IMR-90 (cell line): ENCODE results near the gene FER.

Source experiments
- BHLHE40 ChIP-seq: fragments of 150-350 bp; IDR thresholded peaks from 2 replicates; pipeline ENCODE4 v1.6.1; 2016; ENCODE audit warnings: mild to moderate bottlenecking, low read depth, low read length
- CEBPB ChIP-seq: IDR thresholded peaks from 2 replicates; pipeline ENCODE4 v1.6.1; 2012; ENCODE audit warnings: low read depth, low read length, improper control_type of control experiment
- MAFK ChIP-seq: IDR thresholded peaks from 2 replicates; pipeline ENCODE4 v1.6.1; 2012; ENCODE audit warnings: low read depth, low read length, improper control_type of control experiment
- MAZ ChIP-seq: IDR thresholded peaks from 2 replicates; pipeline ENCODE4 v1.6.1; 2012; ENCODE audit warnings: low read depth, mild to moderate bottlenecking, low read length, improper control_type of control experiment, moderate library complexity, borderline replicate concordance
- MXI1 ChIP-seq: IDR thresholded peaks from 2 replicates; pipeline ENCODE4 v1.6.1; 2012; ENCODE audit warnings: low read depth, mild to moderate bottlenecking, low read length, moderate library complexity, borderline replicate concordance
- POLR2A ChIP-seq: IDR thresholded peaks from 2 replicates; pipeline ENCODE4 v1.6.1; 2012; ENCODE audit warnings: mild to moderate bottlenecking, low read depth, low read length
- RAD21 ChIP-seq: IDR thresholded peaks from 2 replicates; pipeline ENCODE4 v1.6.1; 2012; ENCODE audit warnings: low read length, improper control_type of control experiment
- RCOR1 ChIP-seq: IDR thresholded peaks from 2 replicates; pipeline ENCODE4 v1.6.1; 2012; ENCODE audit warnings: mild to moderate bottlenecking, low read length, improper control_type of control experiment; ENCODE audit not compliant: insufficient replicate concordance
- RFX5 ChIP-seq: IDR thresholded peaks from 2 replicates; pipeline ENCODE4 v1.8.0; 2012; ENCODE audit warnings: low read depth, mild to moderate bottlenecking, low read length, moderate library complexity
- SMC3 ChIP-seq: fragments of 150-350 bp; IDR thresholded peaks from 2 replicates; pipeline ENCODE4 v1.6.1; 2016; ENCODE audit warnings: low read depth, mild to moderate bottlenecking, antibody characterized with exemption, low read length, moderate library complexity
- TF ChIP-seq, protein P1 (sequence below): conservative IDR thresholded peaks from 2 replicates; pipeline ENCODE4 v1.5.1; 2012; ENCODE audit warnings: mild to moderate bottlenecking, low read depth, low read length, improper control_type of control experiment
- TF ChIP-seq, protein P2 (sequence below): fragments of 150-350 bp; IDR thresholded peaks from 2 replicates; pipeline ENCODE4 v1.6.1; 2017; ENCODE audit warnings: mild to moderate bottlenecking, antibody characterized with exemption, low read length, low read depth
- TF ChIP-seq, protein P3 (sequence below): fragments of 150-350 bp; IDR thresholded peaks from 2 replicates; pipeline ENCODE4 v1.6.1; 2016; ENCODE audit warnings: low read depth, mild to moderate bottlenecking, low read length, moderate library complexity, borderline replicate concordance

DNA sequence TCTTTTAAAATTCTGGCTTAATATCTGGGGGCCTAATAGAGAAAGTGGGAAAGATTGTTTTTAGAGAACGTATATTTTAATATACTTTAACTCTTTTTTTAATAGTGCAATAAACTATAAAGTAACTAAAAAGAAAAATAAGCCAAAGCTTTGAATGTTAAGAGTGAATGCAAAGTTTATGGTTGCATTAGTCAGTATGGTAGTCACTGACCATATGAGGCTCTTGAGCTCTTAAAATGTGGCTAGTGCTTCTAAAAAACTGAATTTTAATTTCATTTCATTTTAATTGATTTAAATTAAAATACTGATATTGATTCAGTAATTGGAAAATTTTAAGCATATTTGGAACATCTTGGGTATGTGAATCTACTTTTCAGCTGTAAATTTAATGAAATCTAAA is 351.4 kb downstream of the FER start:
- TF ChIP-seq, protein P1, sequence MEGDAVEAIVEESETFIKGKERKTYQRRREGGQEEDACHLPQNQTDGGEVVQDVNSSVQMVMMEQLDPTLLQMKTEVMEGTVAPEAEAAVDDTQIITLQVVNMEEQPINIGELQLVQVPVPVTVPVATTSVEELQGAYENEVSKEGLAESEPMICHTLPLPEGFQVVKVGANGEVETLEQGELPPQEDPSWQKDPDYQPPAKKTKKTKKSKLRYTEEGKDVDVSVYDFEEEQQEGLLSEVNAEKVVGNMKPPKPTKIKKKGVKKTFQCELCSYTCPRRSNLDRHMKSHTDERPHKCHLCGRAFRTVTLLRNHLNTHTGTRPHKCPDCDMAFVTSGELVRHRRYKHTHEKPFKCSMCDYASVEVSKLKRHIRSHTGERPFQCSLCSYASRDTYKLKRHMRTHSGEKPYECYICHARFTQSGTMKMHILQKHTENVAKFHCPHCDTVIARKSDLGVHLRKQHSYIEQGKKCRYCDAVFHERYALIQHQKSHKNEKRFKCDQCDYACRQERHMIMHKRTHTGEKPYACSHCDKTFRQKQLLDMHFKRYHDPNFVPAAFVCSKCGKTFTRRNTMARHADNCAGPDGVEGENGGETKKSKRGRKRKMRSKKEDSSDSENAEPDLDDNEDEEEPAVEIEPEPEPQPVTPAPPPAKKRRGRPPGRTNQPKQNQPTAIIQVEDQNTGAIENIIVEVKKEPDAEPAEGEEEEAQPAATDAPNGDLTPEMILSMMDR = no peak
- TF ChIP-seq POLR2A (no peak), MAFK (no peak), CEBPB (no peak), BHLHE40 (no peak), RCOR1 (no peak), MXI1 (no peak), SMC3 (no peak), RAD21 (no peak), RFX5 (no peak), MAZ (no peak)
- TF ChIP-seq, protein P2, sequence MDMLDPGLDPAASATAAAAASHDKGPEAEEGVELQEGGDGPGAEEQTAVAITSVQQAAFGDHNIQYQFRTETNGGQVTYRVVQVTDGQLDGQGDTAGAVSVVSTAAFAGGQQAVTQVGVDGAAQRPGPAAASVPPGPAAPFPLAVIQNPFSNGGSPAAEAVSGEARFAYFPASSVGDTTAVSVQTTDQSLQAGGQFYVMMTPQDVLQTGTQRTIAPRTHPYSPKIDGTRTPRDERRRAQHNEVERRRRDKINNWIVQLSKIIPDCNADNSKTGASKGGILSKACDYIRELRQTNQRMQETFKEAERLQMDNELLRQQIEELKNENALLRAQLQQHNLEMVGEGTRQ = no peak
- TF ChIP-seq, protein P3, sequence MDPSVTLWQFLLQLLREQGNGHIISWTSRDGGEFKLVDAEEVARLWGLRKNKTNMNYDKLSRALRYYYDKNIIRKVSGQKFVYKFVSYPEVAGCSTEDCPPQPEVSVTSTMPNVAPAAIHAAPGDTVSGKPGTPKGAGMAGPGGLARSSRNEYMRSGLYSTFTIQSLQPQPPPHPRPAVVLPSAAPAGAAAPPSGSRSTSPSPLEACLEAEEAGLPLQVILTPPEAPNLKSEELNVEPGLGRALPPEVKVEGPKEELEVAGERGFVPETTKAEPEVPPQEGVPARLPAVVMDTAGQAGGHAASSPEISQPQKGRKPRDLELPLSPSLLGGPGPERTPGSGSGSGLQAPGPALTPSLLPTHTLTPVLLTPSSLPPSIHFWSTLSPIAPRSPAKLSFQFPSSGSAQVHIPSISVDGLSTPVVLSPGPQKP = no peak
